ENCODE data around the gene NOL3.

Gene NOL3

DNA sequence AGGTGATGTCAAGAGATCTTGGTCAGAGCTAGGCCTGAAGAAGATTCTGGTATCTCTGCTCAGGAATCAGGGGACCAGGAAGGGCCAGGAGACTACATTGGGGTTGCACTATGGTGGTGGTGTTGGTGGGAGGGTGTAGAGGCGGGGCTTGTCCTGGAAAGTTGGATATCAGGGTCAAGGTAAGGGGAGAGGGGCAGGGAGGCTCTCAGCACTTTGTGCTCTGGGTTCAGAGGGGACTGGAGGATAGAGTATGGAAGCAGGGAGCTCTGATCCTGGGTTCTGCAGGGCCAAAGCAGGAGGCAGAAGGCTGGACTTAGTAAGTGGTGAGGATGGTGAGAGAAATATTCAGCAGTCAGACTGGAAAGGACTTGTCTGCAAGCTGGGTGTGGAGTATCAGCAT is 3.0 kb downstream of the NOL3 start:
- no peak for DNase-seq

GRCh38 chr16:67173808-67174705 is 3.7 kb downstream of the NOL3 start:
- peak; percentile 69 for DNase-seq

- no peak for DNase-seq
Observed at GRCh38 chr16:67174706-67175231, 4.4 kb downstream of the NOL3 start.

DNA sequence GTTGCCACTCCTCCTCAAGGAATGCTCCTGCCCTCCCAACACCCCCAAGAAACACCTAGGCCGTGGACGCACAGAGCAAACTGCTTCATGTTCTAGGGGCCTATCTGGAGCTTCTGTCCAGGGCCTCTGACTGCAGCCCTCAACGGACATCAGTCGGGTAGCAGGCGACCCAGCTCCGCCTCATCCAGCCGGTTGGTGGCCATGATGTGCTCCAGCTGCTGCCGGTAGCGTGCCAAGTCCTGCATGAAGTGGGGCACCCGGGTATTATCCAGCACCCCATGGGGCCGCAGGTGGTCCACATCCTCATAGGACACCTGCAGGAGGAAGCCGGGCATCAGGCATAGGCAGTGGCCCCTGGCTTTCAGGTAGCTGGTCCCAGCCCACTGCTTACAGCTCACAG is 6.3 kb downstream of the NOL3 start:
- no peak for DNase-seq

DNA sequence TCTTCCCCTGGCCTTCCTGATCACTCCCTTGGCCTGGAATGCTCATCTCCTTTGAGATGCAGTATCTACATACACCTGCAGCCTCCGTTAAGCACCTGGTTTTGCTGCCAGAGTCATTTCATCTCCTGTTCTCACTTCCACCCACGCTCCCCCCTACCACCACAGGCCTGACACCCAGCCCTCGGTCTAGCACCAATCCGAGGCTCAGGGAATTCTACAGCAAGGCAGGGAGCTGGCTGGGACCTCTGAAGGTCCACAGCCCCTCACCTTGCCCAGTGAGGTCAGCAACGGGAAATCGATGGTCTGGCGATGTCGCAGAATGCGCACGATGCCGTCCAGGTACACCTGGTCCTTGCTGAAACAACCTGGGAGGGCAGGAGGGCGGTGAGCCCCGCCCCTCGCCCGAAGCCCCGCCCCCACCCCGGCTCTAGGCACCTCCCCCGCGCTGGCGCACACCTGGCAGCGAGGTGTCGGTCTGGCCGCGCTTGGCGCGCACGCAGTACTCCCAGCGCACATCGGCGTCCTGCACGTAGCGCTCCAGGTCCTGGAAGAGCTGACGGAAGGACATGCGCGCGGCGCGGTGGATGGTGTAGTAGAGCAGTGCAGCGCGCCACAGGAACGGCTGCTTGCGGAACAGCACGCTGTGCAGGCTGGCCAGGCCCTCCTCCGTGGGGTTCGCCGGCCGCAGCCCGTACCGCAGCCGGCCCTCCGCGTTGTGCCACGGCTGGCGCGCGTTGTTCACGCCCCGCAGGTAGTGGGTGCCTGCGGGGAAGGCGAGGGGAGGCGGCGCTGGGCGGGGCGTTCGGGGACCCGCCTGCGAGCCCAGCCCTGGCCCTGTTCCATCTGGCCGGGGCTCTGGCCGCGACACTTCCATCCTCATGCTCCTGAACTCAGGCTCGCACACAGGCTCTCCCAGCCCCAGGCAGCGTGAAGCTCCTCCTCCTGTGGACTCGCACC is 7.7 kb downstream of the NOL3 start:
- peak; percentile 28 for DNase-seq

DNA sequence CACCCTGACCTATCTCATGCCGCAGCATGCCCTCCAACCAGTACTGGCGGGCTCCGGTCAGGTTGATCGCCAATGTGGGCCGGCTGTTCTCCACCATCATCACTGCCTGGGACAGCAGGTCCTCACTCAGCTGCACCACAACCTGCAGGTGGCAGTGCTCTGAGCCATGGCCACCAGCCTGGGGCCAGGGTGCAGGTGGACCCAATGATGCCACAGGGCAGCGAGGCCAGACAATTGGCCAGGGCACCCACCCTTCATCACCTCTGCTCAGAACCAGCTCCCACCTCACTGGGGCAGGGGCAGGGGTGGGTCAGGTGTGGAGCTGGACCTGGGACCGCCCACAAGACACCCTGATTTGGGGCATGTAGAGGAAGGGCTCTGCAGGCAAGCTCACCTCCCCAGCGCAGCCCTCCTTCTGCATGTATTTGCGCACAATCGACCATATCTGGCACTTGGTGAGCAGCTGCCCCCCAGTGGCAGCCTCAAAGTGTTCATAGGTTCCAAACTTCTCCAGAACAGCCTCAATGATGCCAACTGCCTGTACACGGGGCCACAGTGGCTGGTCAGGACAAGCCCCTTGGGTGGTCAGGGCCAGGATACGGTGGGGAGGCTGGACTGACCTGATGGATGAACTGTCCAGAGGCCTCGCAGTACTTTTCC is 9.2 kb downstream of the NOL3 start:
- DNase-seq, result no peak

- DNase-seq, result no peak
Observed at GRCh38 chr16:67180166-67180565, 9.8 kb downstream of the NOL3 start.

- DNase-seq, result peak; percentile 79
Observed at GRCh38 chr16:67181346-67181745, 11.0 kb downstream of the NOL3 start.

DNA sequence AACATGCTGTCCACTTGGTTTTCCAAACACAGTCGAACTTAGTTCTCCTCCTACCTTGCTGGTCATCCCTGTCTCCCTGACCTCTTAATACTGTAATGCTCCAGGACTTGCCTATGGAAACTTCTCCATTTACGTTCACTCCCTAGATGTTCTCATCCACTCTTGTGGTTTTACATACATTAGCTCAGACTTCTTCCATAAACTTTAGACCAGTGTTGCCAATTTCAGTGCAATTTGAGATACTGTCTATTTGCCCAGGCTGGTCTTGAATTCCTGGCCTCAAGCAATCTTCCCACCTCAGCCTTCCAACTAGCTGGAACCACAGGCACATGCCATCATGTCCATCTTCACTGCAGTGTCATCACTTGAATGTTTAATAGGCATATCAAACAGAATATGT is 11.9 kb downstream of the NOL3 start:
- DNase-seq, result no peak

DNA sequence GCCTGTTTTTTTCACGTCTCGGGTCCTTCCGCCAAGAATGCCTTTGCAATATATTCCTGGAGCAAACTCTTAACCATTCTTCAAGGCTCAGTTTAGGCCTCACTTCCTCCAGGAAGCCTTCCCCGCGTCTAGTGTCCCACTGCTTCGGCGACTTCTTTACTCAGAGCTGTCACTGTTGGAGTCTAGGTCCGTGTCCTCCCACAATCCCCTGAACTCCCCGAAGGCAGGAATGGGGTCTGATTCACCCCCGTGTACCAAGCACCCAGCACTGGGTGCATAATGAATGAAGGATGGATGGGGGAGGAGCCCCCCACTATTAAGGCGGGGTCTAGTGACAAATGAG is 12.9 kb downstream of the NOL3 start:
- no peak for DNase-seq

DNA sequence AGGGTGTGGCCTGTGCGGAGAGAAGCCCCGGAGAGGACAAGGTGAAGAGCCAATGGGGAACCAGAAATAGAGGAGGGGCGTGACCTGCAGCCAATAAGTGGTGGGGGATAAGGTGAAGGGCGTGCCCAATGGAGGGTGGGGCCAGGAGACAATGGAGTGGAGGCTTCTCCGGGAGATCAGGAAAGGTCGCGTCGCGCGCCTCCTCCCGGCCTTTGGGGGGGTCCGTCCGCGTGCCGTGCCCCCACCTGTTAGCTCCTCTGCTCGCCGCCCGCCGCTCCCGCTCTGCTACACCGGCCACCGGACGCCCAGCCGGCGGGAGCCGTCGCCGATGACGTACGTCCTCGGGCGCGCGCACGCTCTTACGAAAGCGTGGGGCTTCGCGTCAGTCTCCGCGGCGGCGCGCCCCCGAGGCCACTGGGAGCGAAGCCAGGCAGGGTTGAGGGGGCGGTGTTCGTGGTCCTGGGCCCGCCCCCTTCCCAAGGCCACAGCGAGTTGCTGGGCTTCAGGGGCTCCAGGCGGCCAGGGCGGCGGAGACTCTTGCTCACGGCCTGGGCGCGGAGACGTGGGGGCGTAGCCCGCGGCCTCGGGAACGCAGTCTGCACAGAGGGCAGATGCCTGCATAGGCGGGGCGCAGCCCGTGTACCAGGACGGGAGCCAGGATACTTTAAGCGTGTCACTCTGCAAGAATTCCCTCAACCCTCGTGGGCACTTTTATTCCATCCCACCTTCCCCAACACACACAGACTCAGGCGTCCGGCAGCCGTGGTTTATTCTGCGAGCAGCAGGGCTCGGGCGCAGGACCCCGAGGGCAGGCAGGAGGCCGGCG is 13.5 kb downstream of the NOL3 start, which contains the start of gene MATCAP1:
Gene MATCAP1 (minus strand): TSS at position 337 of the 826 bp plus-strand sequence. CDS start 3,353 bp downstream, outside the sequence.
- peak; percentile 98 for DNase-seq

DNA sequence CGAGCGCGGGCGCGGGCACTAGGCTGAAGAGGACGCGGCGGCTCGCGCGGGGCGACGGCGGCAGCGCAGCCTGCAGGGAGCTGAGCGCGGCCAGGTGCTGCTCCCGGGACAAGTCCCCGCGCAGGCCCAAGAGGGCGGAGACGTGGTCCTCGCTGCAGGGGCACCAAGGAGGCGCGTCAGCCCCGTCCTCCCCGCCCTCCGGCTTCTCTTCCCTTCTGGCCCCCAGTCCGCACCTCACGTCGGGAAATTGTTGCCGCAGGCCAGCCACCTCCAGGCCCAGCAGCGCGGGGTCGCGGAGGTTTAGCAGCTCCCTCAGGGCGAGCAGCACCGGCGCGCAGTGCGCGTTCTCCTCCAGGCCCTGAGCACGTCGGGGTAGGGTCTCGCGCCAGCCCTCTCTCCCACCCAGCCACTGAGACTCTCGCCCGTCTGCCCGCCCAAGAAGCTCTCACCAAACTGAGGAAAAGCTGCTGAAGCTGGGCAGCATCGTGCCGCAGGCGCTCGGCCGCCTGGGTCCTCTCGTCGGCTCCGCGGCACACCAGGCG is 14.2 kb downstream of the NOL3 start:
- no peak for DNase-seq

DNA sequence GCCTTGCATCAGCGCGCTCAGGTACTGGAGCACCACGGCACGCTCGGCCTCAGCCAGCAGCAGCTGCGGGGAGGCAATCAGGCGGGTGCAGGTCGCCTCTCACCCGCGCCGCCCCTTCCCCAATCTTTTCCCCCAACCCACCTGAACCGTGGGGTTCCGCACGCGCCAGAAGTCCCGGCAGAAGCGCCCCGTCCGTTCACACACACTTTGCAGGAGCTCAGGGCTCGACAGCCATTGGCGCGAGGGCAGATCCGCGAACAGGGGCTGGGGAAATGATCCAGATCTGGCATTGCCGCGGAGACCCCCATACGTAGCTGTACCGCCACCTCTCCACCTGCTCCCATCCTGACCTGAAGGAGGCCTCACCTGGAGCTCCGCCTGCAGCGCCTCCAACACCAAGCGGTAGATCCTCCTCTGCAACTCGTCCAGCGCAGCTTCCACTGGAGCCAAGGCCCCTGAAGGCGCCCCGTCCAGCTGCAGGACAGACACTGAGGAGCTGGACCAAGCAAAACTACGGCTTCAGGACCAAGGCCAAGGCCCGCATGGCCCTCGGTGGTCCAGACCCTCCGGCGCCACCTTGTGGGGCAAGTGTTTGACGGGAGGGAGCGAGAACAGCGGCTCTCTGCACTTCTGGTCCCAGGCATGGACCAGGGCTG is 14.8 kb downstream of the NOL3 start:
- DNase-seq, result peak; percentile 80

GRCh38 chr16:67185651-67186134 is 15.4 kb downstream of the NOL3 start:
- no peak for DNase-seq

- no peak for DNase-seq
Observed at GRCh38 chr16:67186550-67186950, 16.2 kb downstream of the NOL3 start.

DNA sequence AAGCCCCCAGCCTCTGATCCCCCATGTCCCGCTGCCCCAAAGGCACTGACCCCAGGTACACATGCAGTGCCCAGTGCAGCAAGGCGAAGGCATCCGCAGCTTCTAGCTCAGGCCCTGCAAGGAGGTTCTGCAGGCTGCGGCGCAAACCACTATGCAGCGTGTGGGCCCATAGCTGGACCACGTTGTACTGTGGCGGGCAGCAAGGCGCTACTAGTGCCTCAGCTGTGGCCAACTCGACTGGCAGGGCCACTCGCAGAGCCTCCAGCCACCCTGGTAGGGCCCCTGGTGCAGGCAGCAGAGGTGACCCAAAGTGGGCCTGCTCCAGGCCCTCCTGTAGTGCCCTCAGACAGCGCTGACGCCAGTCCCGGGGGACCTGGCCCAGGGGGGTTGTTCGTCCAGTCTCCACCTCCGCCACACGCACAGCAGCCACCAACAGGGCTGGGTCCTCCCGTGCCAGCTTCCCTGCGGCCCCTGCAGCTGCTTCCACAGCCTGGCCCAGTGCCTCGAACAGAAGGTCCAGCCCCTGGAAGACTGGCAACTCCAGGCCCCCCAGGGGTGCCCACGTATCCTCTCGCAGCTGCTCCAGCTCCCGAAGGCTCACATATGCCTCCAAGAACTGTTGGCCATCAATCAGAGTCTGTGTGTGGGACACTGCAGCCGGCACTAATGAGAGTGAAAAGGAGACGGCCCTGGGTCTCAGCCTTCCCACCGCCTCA is 17.0 kb downstream of the NOL3 start:
- no peak for DNase-seq

DNA sequence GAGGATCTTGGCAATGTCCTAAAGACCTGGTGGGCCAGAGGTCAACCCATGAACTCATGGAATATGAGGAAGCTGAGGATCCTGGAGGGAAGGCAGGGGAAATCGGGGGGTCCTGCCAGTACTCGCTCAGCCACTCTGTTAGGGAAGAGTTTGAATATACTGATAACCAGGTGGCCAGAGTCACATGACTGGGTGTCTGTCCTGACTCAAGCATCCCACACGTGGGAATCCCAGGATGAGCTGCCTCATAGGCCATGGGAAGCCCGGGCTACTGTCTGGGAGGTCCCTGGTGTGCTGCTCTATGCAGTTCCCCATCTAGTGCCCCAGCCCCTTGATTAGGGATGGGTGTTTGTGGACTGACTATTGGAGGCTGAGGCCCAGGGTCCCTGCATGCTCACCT is 18.0 kb downstream of the NOL3 start:
- DNase-seq, result no peak

GRCh38 chr16:67188798-67189197 is 18.5 kb downstream of the NOL3 start:
- DNase-seq, result no peak

GRCh38 chr16:67190041-67190440 is 19.7 kb downstream of the NOL3 start, which contains the start of gene EXOC3L1:
TSS of gene EXOC3L1 (minus strand) at chr16:67190136. CDS start at chr16:67189676, 460 bp downstream.
- no peak for DNase-seq

Measured in fibroblast of skin of right quadriceps (primary cell).